CD8-positive, alpha-beta memory T cell (primary cell): ENCODE results near the gene ENTPD3. TPM values are rescaled to one million over a fixed set of nuclear protein-coding genes. Genes with fewer than 3 reads are reported as not detected.

ENCODE experiments used
- CTCF ChIA-PET: fragments of 350-600 bp; sonication (Branson Sonifier 250); formaldehyde crosslinking; loops from one replicate; lab custom pipeline; 2021; ENCODE audit warnings: antibody characterized with exemption; lab: Charles Lee
- POLR2A ChIA-PET: fragments of 350-600 bp; sonication (Branson Sonifier 250); formaldehyde crosslinking; loops from one replicate; lab custom pipeline; 2021; ENCODE audit warnings: antibody characterized with exemption; lab: Charles Lee
- DNase-seq, 5 donors: peaks; one replicate each; pipeline versions ENCODE4 v3.0.0 to v3.0.0-alpha.2; 2020 to 2022; ENCODE audit warnings: mixed read lengths in 1 of 5
- H3K27ac ChIP-seq: one replicate; pipeline ENCODE4 v1.7.0; 2013; ENCODE audit warnings: low read depth, mild to moderate bottlenecking, low read length, moderate library complexity
- H3K27me3 ChIP-seq: 2 replicates; pipeline ENCODE4 v1.7.0; 2013; ENCODE audit warnings: low read length, mild to moderate bottlenecking; ENCODE audit not compliant: insufficient read depth, poor library complexity, severe bottlenecking
- H3K36me3 ChIP-seq: 2 replicates; pipeline ENCODE4 v1.7.0; 2013; ENCODE audit warnings: mild to moderate bottlenecking, low read length, moderate library complexity; ENCODE audit not compliant: insufficient read depth
- H3K4me1 ChIP-seq: 2 replicates; pipeline ENCODE4 v1.7.0; 2013; ENCODE audit warnings: mild to moderate bottlenecking, low read length, moderate library complexity; ENCODE audit not compliant: insufficient read depth
- H3K4me3 ChIP-seq: 2 replicates; pipeline ENCODE4 v1.7.0; 2013; ENCODE audit warnings: mild to moderate bottlenecking, low read length
- H3K9me3 ChIP-seq: 2 replicates; pipeline ENCODE4 v1.7.0; 2013; ENCODE audit warnings: mild to moderate bottlenecking, low read length
- H3K27ac Mint-ChIP-seq, 8 donors: one replicate each; pipeline ENCODE4 v1.8.0; 2020 to 2021; ENCODE audit warnings: mixed read lengths in 8 of 8, mild to moderate bottlenecking in 6 of 8, inconsistent platforms in 3 of 8, moderate library complexity in 3 of 8
- H3K27me3 Mint-ChIP-seq, 2 donors: one replicate each; pipeline ENCODE4 v1.8.0; 2020 to 2021; ENCODE audit warnings: mixed read lengths in 2 of 2, mild to moderate bottlenecking in 1 of 2, moderate library complexity in 1 of 2
- H3K36me3 Mint-ChIP-seq, 3 donors: one replicate each; pipeline ENCODE4 v1.8.0; 2020 to 2021; ENCODE audit warnings: mixed read lengths in 3 of 3, inconsistent platforms in 1 of 3, mild to moderate bottlenecking in 1 of 3
- H3K4me1 Mint-ChIP-seq, 3 donors: one replicate each; pipeline ENCODE4 v1.8.0; 2020 to 2021; ENCODE audit warnings: mixed read lengths in 3 of 3, inconsistent platforms in 1 of 3, mild to moderate bottlenecking in 1 of 3
- H3K4me3 Mint-ChIP-seq, 7 donors: one replicate each; pipeline ENCODE4 v1.8.0; 2020 to 2021; ENCODE audit warnings: mixed read lengths in 7 of 7, mild to moderate bottlenecking in 6 of 7, moderate library complexity in 4 of 7, inconsistent platforms in 2 of 7
- H3K9me3 Mint-ChIP-seq, 5 donors: one replicate each; pipeline ENCODE4 v1.8.0; 2020 to 2022; ENCODE audit warnings: mixed read lengths in 5 of 5, mild to moderate bottlenecking in 3 of 5, moderate library complexity in 2 of 5, inconsistent platforms in 1 of 5
- polyA plus RNA-seq: library from polyadenylated mRNA; unstranded; fragments of 300-500 nt; fragmentation: Illumina TruSeq; gene quantifications from one replicate; pipeline ENCODE4 v1.2.3, GENCODE V29; 2021
- total RNA-seq, 2 experiments: library from RNA; stranded (reverse); gene quantifications; one replicate each; pipeline ENCODE4 v1.2.3, GENCODE V29; 2021

The ENTPD3 gene
- total and polyA plus RNA-seq, 3 experiments from 2014 or later, result not detected

DNA sequence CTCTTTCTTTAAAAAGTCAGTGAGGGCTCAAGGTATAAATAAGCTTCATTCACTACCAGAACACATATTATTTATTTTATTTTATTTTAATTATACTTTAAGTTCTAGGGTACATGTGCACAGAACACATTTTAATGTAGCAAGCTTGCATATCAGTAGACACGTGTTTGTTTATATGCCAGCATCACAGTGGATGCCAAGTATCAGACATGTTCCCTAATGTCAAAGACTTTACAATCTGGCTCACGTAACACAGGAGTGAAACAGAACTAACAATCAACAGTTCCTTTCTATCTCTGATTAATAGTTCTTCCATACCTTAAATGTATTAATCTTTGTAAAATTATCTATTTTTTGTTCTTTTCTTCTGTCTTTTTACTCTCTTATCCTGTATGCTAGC, 23.3 kb upstream of the ENTPD3 start:
- H3K4me3 Mint-ChIP-seq, result no peak overlapping the region
- H3K9me3 Mint-ChIP-seq, result no peaks in the 10 kb centered on the region
- ChIA-PET CTCF (no interaction called here), POLR2A (no interaction called here)
- H3K4me1 Mint-ChIP-seq, result no peaks in the 10 kb centered on the region
- H3K4me3 ChIP-seq, result no peak overlapping the region
- H3K27me3 ChIP-seq, result no peaks in the 10 kb centered on the region
- no peaks in the 10 kb centered on the region for H3K9me3 ChIP-seq
- H3K27ac ChIP-seq, result no peak overlapping the region
- no peaks in the 10 kb centered on the region for H3K36me3 Mint-ChIP-seq
- no peak overlapping the region for H3K27ac Mint-ChIP-seq
- H3K36me3 ChIP-seq, result no peaks in the 10 kb centered on the region
- peaks cover 14 to 17% of the 10 kb centered on the region in 2 donors for H3K27me3 Mint-ChIP-seq
- no peak for DNase-seq
- no peaks in the 10 kb centered on the region for H3K4me1 ChIP-seq

GRCh38 chr3:40366203-40367162, 20.5 kb upstream of the ENTPD3 start:
- Mint-ChIP-seq H3K9me3 (no peaks in the 10 kb centered on the region), H3K27me3 (peaks cover 25 to 27% of the 10 kb centered on the region in 2 donors), H3K27ac (no peak overlapping the region), H3K4me1 (no peaks in the 10 kb centered on the region), H3K36me3 (no peaks in the 10 kb centered on the region), H3K4me3 (no peak overlapping the region)
- no peaks in the 10 kb centered on the region for H3K4me1 ChIP-seq
- CTCF ChIA-PET, result no interaction called here
- no peaks in the 10 kb centered on the region for H3K36me3 ChIP-seq
- H3K9me3 ChIP-seq, result no peaks in the 10 kb centered on the region
- H3K27me3 ChIP-seq, result no peaks in the 10 kb centered on the region
- peak overlapping the region; percentile 7 for H3K27ac ChIP-seq
- POLR2A ChIA-PET, result no interaction called here
- no peak for DNase-seq
- no peak overlapping the region for H3K4me3 ChIP-seq

DNA sequence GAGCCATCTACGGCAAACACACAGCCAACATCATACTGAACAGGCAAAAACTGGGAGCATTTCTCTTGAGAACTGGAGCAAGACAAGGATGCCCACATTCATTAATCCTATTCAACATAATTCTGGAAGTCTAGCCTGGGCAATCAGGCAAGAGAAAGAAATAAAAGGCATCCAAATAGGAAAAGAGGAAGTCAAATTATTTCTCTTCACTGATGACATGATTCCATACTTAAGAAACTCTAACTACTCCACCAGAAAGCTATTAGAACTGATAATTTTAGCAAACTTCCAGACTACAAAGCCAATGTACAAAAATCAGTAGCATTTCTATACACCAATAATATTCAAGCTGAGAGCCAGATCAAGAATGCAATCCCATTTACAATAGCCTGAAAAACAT, 17.3 kb upstream of the ENTPD3 start:
- no peak for DNase-seq
- Histone ChIP-seq H3K27ac (no peak overlapping the region), H3K9me3 (no peaks in the 10 kb centered on the region), H3K4me3 (no peak overlapping the region), H3K36me3 (no peaks in the 10 kb centered on the region), H3K4me1 (no peaks in the 10 kb centered on the region), H3K27me3 (no peaks in the 10 kb centered on the region)
- POLR2A ChIA-PET, result no interaction called here
- H3K9me3 Mint-ChIP-seq, result no peaks in the 10 kb centered on the region
- no peaks in the 10 kb centered on the region for H3K36me3 Mint-ChIP-seq
- H3K4me3 Mint-ChIP-seq, result no peak overlapping the region
- H3K4me1 Mint-ChIP-seq, result no peaks in the 10 kb centered on the region
- CTCF ChIA-PET, result no interaction called here
- H3K27ac Mint-ChIP-seq, result no peak overlapping the region
- peaks cover 30 to 35% of the 10 kb centered on the region in 2 donors for H3K27me3 Mint-ChIP-seq

- Mint-ChIP-seq H3K4me1 (no peaks in the 10 kb centered on the region), H3K27ac (no peak overlapping the region), H3K9me3 (peaks cover 0 to 5% (median 4%) of the 10 kb centered on the region in 5 donors), H3K27me3 (peaks cover 0 to 6% of the 10 kb centered on the region in 2 donors), H3K36me3 (peaks cover 0 to 4% (median 0%) of the 10 kb centered on the region in 3 donors), H3K4me3 (no peak overlapping the region)
- CTCF ChIA-PET, result no interaction called here
- DNase-seq, result no peak
- Histone ChIP-seq H3K27me3 (no peaks in the 10 kb centered on the region), H3K4me3 (no peak overlapping the region), H3K36me3 (no peaks in the 10 kb centered on the region), H3K27ac (no peak overlapping the region), H3K4me1 (no peaks in the 10 kb centered on the region), H3K9me3 (no peaks in the 10 kb centered on the region)
- POLR2A ChIA-PET, result no interaction called here
Measured at GRCh38 chr3:40377822-40378221, 9.2 kb upstream of the ENTPD3 start.

DNA sequence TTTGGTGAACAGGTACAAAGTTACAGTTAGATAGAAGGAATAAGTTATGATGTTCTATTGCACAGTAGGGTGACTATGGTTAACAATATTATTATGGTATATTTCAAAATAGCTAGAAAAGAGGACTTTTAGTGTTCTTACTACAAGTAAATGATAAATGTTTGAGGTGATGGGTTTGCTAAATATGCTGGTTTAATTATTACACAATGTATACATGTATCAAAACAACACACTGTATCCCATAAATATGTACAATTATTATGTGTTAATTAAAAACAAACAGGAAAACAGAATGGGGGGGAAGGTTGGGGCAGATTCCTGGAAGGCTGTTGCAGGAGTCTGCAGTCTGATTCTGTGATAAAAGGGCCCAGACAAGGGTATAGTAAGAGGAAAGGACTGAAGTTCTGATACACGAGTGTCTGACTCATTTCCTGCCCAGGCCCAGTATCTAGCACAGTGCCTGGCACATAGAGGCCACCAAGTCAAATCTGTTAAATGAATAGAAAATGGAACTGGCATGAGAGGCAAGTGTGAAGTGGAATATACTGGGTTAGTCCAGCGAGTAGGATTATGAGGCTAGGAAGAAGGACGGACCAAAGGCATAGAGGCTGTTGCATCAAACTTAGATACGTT, 7.2 kb upstream of the ENTPD3 start:
- H3K27me3 Mint-ChIP-seq, result peaks cover 0 to 4% of the 10 kb centered on the region in 2 donors
- H3K27ac Mint-ChIP-seq, result peak overlapping the region in 1 of 8 donors; percentile 79
- Histone ChIP-seq H3K4me3 (no peak overlapping the region), H3K4me1 (no peaks in the 10 kb centered on the region), H3K9me3 (no peaks in the 10 kb centered on the region), H3K27me3 (no peaks in the 10 kb centered on the region), H3K27ac (no peak overlapping the region), H3K36me3 (no peaks in the 10 kb centered on the region)
- H3K4me3 Mint-ChIP-seq, result no peak overlapping the region
- H3K9me3 Mint-ChIP-seq, result peaks cover 0 to 5% (median 4%) of the 10 kb centered on the region in 5 donors
- ChIA-PET CTCF (no interaction called here), POLR2A (no interaction called here)
- no peak for DNase-seq
- H3K36me3 Mint-ChIP-seq, result peaks cover 0 to 4% (median 0%) of the 10 kb centered on the region in 3 donors
- H3K4me1 Mint-ChIP-seq, result no peaks in the 10 kb centered on the region

- Mint-ChIP-seq H3K27ac (no peak overlapping the region), H3K27me3 (peaks cover 5 to 9% of the 10 kb centered on the region in 2 donors), H3K4me3 (no peak overlapping the region), H3K36me3 (no peaks in the 10 kb centered on the region), H3K9me3 (peaks cover 0 to 4% (median 0%) of the 10 kb centered on the region in 5 donors), H3K4me1 (peaks cover 5 to 8% (median 7%) of the 10 kb centered on the region in 3 donors)
- H3K27ac ChIP-seq, result no peak overlapping the region
- ChIA-PET POLR2A (no interaction called here), CTCF (no interaction called here)
- DNase-seq, result no peak
- H3K36me3 ChIP-seq, result no peaks in the 10 kb centered on the region
- peaks cover under 1% of the 10 kb centered on the region for H3K27me3 ChIP-seq
- H3K9me3 ChIP-seq, result no peaks in the 10 kb centered on the region
- no peaks in the 10 kb centered on the region for H3K4me1 ChIP-seq
- H3K4me3 ChIP-seq, result no peak overlapping the region
Measured at GRCh38 chr3:40381904-40382616, 4.9 kb upstream of the ENTPD3 start.

DNA sequence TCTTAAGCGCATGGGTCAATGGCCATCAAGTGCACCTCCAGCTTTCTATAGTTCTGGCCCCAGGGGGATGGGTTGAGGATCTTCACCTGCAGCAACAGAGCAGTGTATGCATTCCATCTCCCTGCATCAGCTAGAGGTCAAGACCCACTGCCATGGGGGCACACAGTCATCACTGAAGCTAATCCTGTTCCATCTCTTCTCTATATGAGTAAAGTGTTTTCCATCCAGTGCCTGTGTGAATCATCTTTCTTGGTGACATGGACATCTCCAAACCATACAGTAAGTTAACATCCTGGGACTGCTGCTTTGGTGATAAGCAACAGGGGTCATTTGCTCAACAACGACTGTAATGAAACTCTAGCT, 4.4 kb upstream of the ENTPD3 start:
- Histone ChIP-seq H3K9me3 (no peaks in the 10 kb centered on the region), H3K27me3 (peaks cover 5% of the 10 kb centered on the region), H3K36me3 (no peaks in the 10 kb centered on the region), H3K4me1 (peaks cover 5% of the 10 kb centered on the region), H3K27ac (no peak overlapping the region), H3K4me3 (no peak overlapping the region)
- ChIA-PET CTCF (no interaction called here), POLR2A (no interaction called here)
- Mint-ChIP-seq H3K27ac (no peak overlapping the region), H3K36me3 (no peaks in the 10 kb centered on the region), H3K27me3 (peaks cover 9 to 13% of the 10 kb centered on the region in 2 donors), H3K4me3 (no peak overlapping the region), H3K4me1 (peaks cover 8 to 13% (median 13%) of the 10 kb centered on the region in 3 donors), H3K9me3 (peaks cover 0 to 4% (median 0%) of the 10 kb centered on the region in 5 donors)
- DNase-seq, result no peak

- POLR2A ChIA-PET, result no interaction called here
- peaks cover 8 to 17% (median 15%) of the 10 kb centered on the region in 3 donors for H3K4me1 Mint-ChIP-seq
- peak overlapping the region in 3 of 7 donors; percentile 77 to 78 (median 77) for H3K4me3 Mint-ChIP-seq
- H3K36me3 Mint-ChIP-seq, result peaks cover 0 to 3% (median 1%) of the 10 kb centered on the region in 3 donors
- CTCF ChIA-PET, result no interaction called here
- no peak overlapping the region for H3K4me3 ChIP-seq
- no peaks in the 10 kb centered on the region for H3K36me3 ChIP-seq
- no peaks in the 10 kb centered on the region for H3K9me3 Mint-ChIP-seq
- peaks cover 6% of the 10 kb centered on the region for H3K4me1 ChIP-seq
- peaks cover 15 to 33% of the 10 kb centered on the region in 2 donors for H3K27me3 Mint-ChIP-seq
- H3K27me3 ChIP-seq, result peaks cover 6% of the 10 kb centered on the region
- DNase-seq, result no peak
- no peak overlapping the region for H3K27ac ChIP-seq
- no peak overlapping the region for H3K27ac Mint-ChIP-seq
- H3K9me3 ChIP-seq, result no peaks in the 10 kb centered on the region
Measured at GRCh38 chr3:40386213-40386612, 771 bp upstream of the ENTPD3 start.
